LNCAP (cell line): ENCODE results near the gene VCL.

ENCODE experiments used
- CTCF ChIP-seq: fragments of 450-650 bp; IDR thresholded peaks from 2 replicates; pipeline ENCODE4 v1.5.1; 2017; ENCODE audit warnings: mild to moderate bottlenecking

The VCL gene

GRCh38 chr10:74006269-74006668, 8.4 kb downstream of the VCL start:
- TF ChIP-seq CTCF: no peak

- TF ChIP-seq CTCF: no peak
Observed at GRCh38 chr10:74008212-74008731, 10.4 kb downstream of the VCL start.

GRCh38 chr10:74011017-74011416, 13.1 kb downstream of the VCL start:
- TF ChIP-seq CTCF: no peak

- no peak for TF ChIP-seq CTCF
Observed at GRCh38 chr10:74011770-74012169, 13.9 kb downstream of the VCL start.

GRCh38 chr10:74012480-74012879, 14.6 kb downstream of the VCL start:
- TF ChIP-seq CTCF: no peak

GRCh38 chr10:74013004-74013403, 15.1 kb downstream of the VCL start:
- no peak for TF ChIP-seq CTCF

- no peak for TF ChIP-seq CTCF
Observed at GRCh38 chr10:74018241-74018640, 20.3 kb downstream of the VCL start.

- no peak for TF ChIP-seq CTCF
Observed at GRCh38 chr10:74021248-74022055, 23.5 kb downstream of the VCL start.
